Vagina (tissue), 2 donors: Measurements from ENCODE around the gene CRTC1.

Experiments used
- POLR2A ChIP-seq, 2 donors: fragments of 450-650 bp; IDR thresholded peaks; one replicate each; pipeline ENCODE4 v1.6.1; 2017; ENCODE audit warnings: antibody characterized with exemption in 2 of 2, mild to moderate bottlenecking in 2 of 2, moderate library complexity in 2 of 2
- TF ChIP-seq, protein P1 (sequence below), 3 experiments: fragments of 450-650 bp in 2 of 3; fragments of 200-600 bp in 1 of 3; sonication (generic) in 1 of 3; IDR thresholded peaks; one replicate each; pipeline ENCODE4 v1.5.1; 2017 to 2019; ENCODE audit warnings: antibody characterized with exemption in 3 of 3, mild to moderate bottlenecking in 2 of 3, moderate library complexity in 2 of 3

DNA sequence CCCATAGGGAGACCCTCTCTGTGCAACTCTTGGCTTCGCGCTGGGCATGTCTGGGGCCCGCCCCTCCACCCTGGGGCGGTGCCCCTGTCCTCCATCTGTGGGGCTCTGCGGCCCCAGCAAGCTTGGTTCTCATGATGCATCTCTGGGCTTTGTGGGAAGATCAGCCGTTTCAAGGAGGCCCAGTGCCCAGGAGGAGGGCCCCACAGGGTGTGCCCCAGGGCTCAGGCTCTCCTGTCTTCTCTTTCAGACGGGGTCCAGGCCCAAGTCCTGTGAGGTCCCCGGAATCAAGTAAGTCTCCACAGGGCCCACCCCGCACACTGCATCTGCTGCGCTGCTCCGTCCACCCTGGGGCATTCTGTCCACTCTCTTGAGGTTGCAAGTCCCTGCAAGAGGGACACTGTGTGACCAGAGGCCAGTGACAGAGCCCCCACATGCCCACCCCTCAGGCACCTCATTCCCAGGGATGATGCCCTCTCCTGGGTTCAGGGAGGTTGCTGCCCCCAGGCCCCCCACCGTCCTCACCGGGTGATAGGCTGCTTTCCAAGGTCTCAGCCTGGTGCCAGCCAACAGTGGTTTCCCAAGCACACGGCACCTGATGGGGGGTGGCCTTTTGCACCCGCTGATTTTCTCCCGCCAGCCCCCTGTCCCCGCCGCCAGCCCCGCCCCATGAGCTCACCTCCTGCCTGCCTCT is 76.0 kb downstream of the CRTC1 start:
- TF ChIP-seq, protein P1, sequence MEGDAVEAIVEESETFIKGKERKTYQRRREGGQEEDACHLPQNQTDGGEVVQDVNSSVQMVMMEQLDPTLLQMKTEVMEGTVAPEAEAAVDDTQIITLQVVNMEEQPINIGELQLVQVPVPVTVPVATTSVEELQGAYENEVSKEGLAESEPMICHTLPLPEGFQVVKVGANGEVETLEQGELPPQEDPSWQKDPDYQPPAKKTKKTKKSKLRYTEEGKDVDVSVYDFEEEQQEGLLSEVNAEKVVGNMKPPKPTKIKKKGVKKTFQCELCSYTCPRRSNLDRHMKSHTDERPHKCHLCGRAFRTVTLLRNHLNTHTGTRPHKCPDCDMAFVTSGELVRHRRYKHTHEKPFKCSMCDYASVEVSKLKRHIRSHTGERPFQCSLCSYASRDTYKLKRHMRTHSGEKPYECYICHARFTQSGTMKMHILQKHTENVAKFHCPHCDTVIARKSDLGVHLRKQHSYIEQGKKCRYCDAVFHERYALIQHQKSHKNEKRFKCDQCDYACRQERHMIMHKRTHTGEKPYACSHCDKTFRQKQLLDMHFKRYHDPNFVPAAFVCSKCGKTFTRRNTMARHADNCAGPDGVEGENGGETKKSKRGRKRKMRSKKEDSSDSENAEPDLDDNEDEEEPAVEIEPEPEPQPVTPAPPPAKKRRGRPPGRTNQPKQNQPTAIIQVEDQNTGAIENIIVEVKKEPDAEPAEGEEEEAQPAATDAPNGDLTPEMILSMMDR (IDR thresholded peaks at IDR 0.05) = no peak
- no peak for TF ChIP-seq POLR2A (IDR thresholded peaks at IDR 0.05)
